Thyroid gland (tissue), 4 donors: ENCODE data around the gene KIF2C.

Experiments
- POLR2A ChIP-seq, 2 donors: fragments of 450-650 bp; IDR thresholded peaks; one replicate each; pipeline ENCODE4 v1.6.1; 2017; ENCODE audit warnings: antibody characterized with exemption in 2 of 2, mild to moderate bottlenecking in 2 of 2, moderate library complexity in 1 of 2
- TF ChIP-seq, protein P1 (sequence below), 6 experiments: fragments of 200-600 bp in 3 of 6; fragments of 450-650 bp in 3 of 6; sonication (generic) in 3 of 6; IDR thresholded peaks; one replicate each; pipeline ENCODE4 v1.5.1; 2016 to 2019; ENCODE audit warnings: antibody characterized with exemption in 6 of 6, mild to moderate bottlenecking in 2 of 6, inconsistent platforms in 1 of 6, moderate library complexity in 1 of 6

DNA sequence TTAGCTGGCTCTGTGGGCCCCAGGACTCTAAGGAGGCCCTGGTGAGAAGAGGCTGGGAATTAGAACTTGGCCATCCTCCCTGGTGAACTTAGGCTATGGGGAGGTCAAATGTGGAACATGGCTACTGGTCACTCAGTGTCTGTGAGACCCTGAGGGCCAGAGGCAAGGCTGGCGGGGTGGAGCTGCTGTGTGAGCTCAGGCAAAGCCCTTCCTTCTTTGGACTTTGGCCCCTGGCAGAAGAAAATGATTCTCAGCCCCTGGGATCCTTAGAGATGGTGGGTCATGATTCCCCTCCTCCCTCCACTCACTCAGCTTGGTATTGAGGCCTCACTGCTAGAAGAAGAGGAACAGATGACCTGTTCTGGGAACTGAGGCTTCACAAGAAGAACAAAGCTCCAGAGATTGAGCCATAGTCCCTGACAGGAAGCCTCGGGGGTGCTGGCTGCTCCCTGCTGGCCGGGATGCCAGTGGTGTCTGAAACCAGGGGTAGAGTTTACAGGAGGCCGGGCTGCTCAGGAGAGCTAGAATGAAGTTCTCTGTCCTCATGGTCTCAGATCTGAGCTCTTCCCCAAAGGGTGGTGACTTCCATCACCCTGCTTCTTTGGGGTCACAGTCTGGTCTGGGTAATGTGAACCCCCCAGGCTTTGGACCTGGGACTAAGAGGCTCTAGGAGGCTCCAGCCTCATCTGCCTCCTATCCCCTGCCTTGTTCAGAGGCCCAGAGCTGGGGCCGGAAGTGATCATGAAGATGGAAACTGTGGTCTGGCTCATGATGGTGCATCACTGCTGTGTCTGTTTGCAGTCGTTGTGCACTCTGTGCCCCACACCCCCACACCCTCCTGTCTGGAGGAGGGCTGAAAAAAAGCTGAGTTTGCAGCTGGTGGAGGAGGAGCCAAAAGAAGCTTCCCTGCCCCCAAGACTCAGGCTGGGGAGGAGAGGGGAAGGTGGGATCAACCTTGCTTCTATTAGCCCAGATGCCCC, 69.6 kb downstream of the KIF2C start:
- no peak for TF ChIP-seq POLR2A (IDR thresholded peaks at IDR 0.05)
- TF ChIP-seq, protein P1, sequence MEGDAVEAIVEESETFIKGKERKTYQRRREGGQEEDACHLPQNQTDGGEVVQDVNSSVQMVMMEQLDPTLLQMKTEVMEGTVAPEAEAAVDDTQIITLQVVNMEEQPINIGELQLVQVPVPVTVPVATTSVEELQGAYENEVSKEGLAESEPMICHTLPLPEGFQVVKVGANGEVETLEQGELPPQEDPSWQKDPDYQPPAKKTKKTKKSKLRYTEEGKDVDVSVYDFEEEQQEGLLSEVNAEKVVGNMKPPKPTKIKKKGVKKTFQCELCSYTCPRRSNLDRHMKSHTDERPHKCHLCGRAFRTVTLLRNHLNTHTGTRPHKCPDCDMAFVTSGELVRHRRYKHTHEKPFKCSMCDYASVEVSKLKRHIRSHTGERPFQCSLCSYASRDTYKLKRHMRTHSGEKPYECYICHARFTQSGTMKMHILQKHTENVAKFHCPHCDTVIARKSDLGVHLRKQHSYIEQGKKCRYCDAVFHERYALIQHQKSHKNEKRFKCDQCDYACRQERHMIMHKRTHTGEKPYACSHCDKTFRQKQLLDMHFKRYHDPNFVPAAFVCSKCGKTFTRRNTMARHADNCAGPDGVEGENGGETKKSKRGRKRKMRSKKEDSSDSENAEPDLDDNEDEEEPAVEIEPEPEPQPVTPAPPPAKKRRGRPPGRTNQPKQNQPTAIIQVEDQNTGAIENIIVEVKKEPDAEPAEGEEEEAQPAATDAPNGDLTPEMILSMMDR (IDR thresholded peaks at IDR 0.05) = no peak
